Right lobe of liver (tissue), 4 donors: ENCODE results near the gene AMPD3.

Source experiments
- POLR2A ChIP-seq: fragments of 450-650 bp; IDR thresholded peaks from one replicate; pipeline ENCODE4 v1.6.1; 2017; ENCODE audit warnings: antibody characterized with exemption, mild to moderate bottlenecking
- TF ChIP-seq, protein P1 (sequence below), 4 donors: fragments of 200-600 bp in 3 of 4; fragments of 450-650 bp in 1 of 4; IDR thresholded peaks; one replicate each; pipeline versions ENCODE4 v1.5.1 to v1.8.0; 2016 to 2022; ENCODE audit warnings: antibody characterized with exemption in 4 of 4, mild to moderate bottlenecking in 2 of 4
- donor health status: DM: no; HTN: no; CAD: no.
- donor health status: DM: no; HTN: no; CAD: no.
- donor health status: DM: no; HTN: yes; CAD: no.

DNA sequence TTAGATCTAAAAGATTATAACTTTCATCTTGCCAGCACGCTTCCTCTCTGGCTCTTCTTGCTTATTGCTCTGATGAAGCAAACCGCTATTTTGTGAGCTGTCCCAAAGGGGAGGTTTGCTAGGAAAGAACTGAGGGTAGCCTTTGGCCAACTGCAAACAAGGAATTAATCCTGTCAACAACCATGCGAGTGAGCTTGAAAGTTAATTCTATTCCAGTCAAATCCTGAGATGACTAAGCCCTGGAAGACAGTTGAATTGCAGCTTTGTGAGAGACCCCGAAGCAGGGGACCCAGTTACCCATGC is 96.2 kb downstream of the AMPD3 start:
- TF ChIP-seq POLR2A = no peak
- TF ChIP-seq, protein P1, sequence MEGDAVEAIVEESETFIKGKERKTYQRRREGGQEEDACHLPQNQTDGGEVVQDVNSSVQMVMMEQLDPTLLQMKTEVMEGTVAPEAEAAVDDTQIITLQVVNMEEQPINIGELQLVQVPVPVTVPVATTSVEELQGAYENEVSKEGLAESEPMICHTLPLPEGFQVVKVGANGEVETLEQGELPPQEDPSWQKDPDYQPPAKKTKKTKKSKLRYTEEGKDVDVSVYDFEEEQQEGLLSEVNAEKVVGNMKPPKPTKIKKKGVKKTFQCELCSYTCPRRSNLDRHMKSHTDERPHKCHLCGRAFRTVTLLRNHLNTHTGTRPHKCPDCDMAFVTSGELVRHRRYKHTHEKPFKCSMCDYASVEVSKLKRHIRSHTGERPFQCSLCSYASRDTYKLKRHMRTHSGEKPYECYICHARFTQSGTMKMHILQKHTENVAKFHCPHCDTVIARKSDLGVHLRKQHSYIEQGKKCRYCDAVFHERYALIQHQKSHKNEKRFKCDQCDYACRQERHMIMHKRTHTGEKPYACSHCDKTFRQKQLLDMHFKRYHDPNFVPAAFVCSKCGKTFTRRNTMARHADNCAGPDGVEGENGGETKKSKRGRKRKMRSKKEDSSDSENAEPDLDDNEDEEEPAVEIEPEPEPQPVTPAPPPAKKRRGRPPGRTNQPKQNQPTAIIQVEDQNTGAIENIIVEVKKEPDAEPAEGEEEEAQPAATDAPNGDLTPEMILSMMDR (IDR thresholded peaks at IDR 0.05) = no peak
